RWPE1 (cell line): ENCODE data around the gene ZGRF1.

Experiments
- CTCF ChIA-PET: fragments of 350-600 bp; sonication (Branson Sonifier 250); formaldehyde crosslinking; extraction: SDS; loops from one replicate; lab custom pipeline; 2021; lab: Yijun Ruan, JAX
- POLR2A ChIA-PET: fragments of 400-600 bp; formaldehyde crosslinking; extraction: SDS; loops from one replicate; lab custom pipeline; 2020; ENCODE audit warnings: antibody characterized with exemption; ENCODE audit not compliant: low non-redundant PET; lab: Yijun Ruan, JAX
- DNase-seq: peaks from one replicate; pipeline ENCODE4 v3.0.0; 2012; ENCODE audit warnings: low spot score
- H3K27ac ChIP-seq: fragments of 450-650 bp; 2 replicates; pipeline ENCODE4 v1.5.1; 2017
- TF ChIP-seq, protein P1 (sequence below): fragments of 450-650 bp; conservative IDR thresholded peaks from 2 replicates; pipeline ENCODE4 v1.5.1; 2017; ENCODE audit warnings: low read depth, mild to moderate bottlenecking

Gene ZGRF1

DNA sequence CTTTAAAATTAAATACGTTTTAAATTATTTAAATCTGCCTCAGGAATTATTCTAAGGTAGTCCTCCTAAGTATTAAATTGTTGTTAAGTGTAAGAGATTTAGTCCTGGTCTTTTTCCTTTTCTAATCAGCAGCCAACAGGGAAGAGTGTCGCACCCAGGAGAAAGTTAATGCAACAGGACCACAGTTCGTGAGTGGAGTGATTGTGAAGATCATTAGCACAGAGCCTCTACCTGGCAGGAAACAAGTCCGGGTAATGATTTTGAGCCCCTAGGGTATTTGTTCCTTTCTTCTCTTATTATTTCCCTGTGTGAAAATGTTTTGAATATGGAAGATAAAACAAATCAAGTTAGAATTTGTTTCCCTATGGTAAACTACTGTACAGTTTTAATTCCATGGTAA is 13.6 kb upstream of the ZGRF1 start:
- no peak for DNase-seq
- ChIA-PET POLR2A (no interaction called here), CTCF (no interaction called here)
- TF ChIP-seq, protein P1, sequence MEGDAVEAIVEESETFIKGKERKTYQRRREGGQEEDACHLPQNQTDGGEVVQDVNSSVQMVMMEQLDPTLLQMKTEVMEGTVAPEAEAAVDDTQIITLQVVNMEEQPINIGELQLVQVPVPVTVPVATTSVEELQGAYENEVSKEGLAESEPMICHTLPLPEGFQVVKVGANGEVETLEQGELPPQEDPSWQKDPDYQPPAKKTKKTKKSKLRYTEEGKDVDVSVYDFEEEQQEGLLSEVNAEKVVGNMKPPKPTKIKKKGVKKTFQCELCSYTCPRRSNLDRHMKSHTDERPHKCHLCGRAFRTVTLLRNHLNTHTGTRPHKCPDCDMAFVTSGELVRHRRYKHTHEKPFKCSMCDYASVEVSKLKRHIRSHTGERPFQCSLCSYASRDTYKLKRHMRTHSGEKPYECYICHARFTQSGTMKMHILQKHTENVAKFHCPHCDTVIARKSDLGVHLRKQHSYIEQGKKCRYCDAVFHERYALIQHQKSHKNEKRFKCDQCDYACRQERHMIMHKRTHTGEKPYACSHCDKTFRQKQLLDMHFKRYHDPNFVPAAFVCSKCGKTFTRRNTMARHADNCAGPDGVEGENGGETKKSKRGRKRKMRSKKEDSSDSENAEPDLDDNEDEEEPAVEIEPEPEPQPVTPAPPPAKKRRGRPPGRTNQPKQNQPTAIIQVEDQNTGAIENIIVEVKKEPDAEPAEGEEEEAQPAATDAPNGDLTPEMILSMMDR: no peak
- H3K27ac ChIP-seq: no peak overlapping the region

DNA sequence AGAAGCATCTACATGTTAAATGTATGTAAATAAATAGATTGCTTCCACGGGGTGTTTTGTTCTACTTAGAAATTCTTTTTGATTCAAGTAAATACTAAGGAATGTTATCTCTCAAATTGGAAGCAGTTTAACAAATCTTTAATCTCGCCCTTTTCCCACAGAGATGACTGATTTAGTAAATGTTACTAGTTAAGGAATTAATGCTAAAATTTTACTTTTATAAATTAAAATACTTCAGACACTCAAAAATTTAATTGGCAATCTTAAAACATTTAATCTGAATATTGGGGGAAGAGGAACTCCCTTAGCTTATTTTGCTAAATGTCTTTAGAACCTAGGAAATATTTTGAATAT is 12.3 kb upstream of the ZGRF1 start:
- TF ChIP-seq, protein P1: no peak
- POLR2A ChIA-PET: no interaction called here
- CTCF ChIA-PET: no interaction called here
- H3K27ac ChIP-seq: no peak overlapping the region
- DNase-seq: no peak

GRCh38 chr4:112648263-112649054 is 11.8 kb upstream of the ZGRF1 start:
- ChIA-PET POLR2A (no interaction called here), CTCF (no interaction called here)

GRCh38 chr4:112647785-112648184 is 11.1 kb upstream of the ZGRF1 start:
- CTCF ChIA-PET: interaction anchor here (0.5 kb wide), 1 partner anchor 77 kb away, joined by 3 read pairs; no protein-coding TSS in a partner anchor
- POLR2A ChIA-PET: no interaction called here
- DNase-seq: no peak
- H3K27ac ChIP-seq: no peak overlapping the region
- TF ChIP-seq, protein P1: no peak

More at GRCh38 chr4:112648263-112649054, 11.8 kb upstream of the ZGRF1 start:
- TF ChIP-seq, protein P1: no peak
- no peak overlapping the region for H3K27ac ChIP-seq
- no peak for DNase-seq

- TF ChIP-seq, protein P1: no peak
- ChIA-PET POLR2A (no interaction called here), CTCF (interaction anchor here (0.5 to 0.8 kb wide), 2 partner anchors 9 to 77 kb away, joined by 3 read pairs; no protein-coding TSS in a partner anchor)
- DNase-seq: no peak
- no peak overlapping the region for H3K27ac ChIP-seq
Observed at GRCh38 chr4:112646632-112647537, 10.2 kb upstream of the ZGRF1 start.
